DMS 273 (cell line): ENCODE results near the gene PPIC.
"Not testable (repeated sequence)": the region's sequence is repeated elsewhere in the genome, so short reads cannot be mapped to it uniquely, and the experiment has no call there.

ENCODE experiments used
- DNase-seq: peaks from one replicate; lab custom pipeline; 2025; ENCODE audit not compliant: unreplicated experiment; lab: John Stamatoyannopoulos, UW

Gene PPIC

GRCh38 chr5:123012321-123012720 is 24.2 kb downstream of the PPIC start:
- DNase-seq = no peak

GRCh38 chr5:123007754-123008153 is 28.8 kb downstream of the PPIC start:
- DNase-seq = no peak

- DNase-seq = no peak
Measured at GRCh38 chr5:123007182-123007581, 29.3 kb downstream of the PPIC start.

GRCh38 chr5:123001808-123002207 is 34.7 kb downstream of the PPIC start:
- DNase-seq = peak; percentile 35

GRCh38 chr5:123000731-123001130 is 35.8 kb downstream of the PPIC start:
- DNase-seq = peak; percentile 82

GRCh38 chr5:122999947-123000563 is 36.5 kb downstream of the PPIC start:
- peak; percentile 44 for DNase-seq

- DNase-seq = no peak
Measured at GRCh38 chr5:122997294-122997693, 39.2 kb downstream of the PPIC start.

- DNase-seq = no peak
Measured at GRCh38 chr5:122996091-122996490, 40.4 kb downstream of the PPIC start.

- DNase-seq = no peak
Measured at GRCh38 chr5:122985954-122986721, 50.4 kb downstream of the PPIC start.

- no peak for DNase-seq
Measured at GRCh38 chr5:122985006-122985700, 51.4 kb downstream of the PPIC start.

- no peak for DNase-seq
Measured at GRCh38 chr5:122984425-122984824, 52.1 kb downstream of the PPIC start.

GRCh38 chr5:122982376-122982775 is 54.1 kb downstream of the PPIC start:
- no peak for DNase-seq

- no peak for DNase-seq
Measured at GRCh38 chr5:122981846-122982245, 54.7 kb downstream of the PPIC start.

GRCh38 chr5:122978644-122979297 is 57.8 kb downstream of the PPIC start:
- DNase-seq = no peak

GRCh38 chr5:122978068-122978467 is 58.5 kb downstream of the PPIC start:
- no peak for DNase-seq

GRCh38 chr5:122977319-122977718 is 59.2 kb downstream of the PPIC start:
- no peak for DNase-seq

- peak; percentile 23 for DNase-seq
Measured at GRCh38 chr5:122974251-122974650, 62.3 kb downstream of the PPIC start.

- DNase-seq = not testable (repeated sequence)
Measured at GRCh38 chr5:122973759-122974158, 62.8 kb downstream of the PPIC start.
